GM04504 (cell line): ENCODE measurements around the gene EFNA3.
"Not testable (repeated sequence)": the region's sequence is repeated elsewhere in the genome, so short reads cannot be mapped to it uniquely, and the experiment has no call there.

Experiments
- DNase-seq: peaks from one replicate; pipeline ENCODE4 v3.0.0-alpha.2; 2012; ENCODE audit warnings: low read depth

EFNA3 gene

DNA sequence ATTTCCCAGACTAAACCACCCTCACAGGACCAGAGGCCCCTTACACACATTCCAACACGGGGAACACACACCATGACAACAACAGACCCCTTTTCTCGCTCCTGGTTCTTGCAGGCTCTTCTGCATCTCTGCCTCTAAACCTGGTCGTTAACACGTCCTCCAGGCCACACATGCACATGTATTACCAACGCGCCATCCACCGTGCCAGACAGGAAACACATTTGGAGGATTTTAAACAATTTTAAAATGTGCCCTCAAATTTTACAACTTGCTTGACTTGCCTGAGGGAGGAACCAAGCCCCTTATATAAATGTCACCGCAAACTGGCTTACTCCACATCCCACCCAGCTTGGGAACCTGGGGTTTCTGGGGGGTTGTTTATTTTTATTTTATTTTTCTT is 32.2 kb downstream of the EFNA3 start:
- no peak for DNase-seq

DNA sequence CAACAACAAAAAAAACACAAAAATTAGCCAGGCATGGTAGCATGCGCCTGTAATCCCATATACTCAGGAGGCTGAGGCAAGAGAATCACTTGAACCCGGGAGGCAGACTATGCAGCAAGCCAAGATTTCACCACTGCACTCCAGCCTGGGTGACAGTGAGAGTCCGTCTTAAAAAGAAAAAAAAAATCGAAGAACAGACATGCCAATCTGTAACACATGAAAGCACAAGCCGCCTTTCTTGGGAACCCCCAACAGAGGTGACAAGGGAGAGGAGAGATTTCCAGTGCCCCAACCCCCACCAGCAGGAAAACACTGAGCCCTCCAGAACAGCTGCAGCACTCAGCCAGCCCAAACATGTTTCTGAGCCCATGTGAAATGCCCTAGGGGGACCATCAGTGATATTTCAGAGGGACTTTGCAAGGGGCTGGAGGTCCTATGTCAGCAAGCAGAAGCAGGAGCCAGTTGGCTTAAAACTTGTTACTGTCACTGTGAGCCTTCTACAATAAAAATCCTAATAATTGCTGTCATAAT is 34.9 kb downstream of the EFNA3 start:
- no peak for DNase-seq

DNA sequence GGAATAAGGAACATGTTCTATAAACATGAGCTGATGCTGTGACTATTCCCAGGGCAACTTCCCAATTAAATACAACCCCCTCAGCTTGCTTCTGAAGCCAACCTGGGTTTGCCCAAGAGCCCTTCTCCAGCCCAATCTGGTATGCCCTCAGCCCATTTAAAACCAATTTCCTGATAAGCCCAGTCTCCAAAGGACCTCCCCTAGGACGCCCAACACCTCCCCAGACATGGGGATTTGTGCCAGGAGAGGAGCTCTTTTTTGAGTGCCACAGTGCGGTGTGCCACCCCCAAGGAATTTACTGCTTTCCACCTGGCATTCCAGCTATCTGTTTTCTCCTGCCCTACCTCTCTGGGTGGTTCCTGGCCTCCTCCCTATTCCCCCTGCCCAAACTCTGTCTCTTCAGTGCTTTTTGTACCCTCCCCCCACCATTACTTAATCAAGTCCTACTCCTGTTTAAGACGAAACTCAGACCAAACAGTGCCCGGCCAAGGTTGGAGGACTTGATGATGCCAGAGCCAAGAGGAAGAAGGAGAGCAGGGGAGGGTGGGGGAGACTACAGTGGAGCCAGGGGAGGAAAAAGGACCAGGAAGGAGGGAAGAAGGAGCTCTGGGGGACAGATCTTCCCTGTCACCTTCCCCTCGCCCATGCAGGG is 37.6 kb downstream of the EFNA3 start:
- DNase-seq, result no peak

DNA sequence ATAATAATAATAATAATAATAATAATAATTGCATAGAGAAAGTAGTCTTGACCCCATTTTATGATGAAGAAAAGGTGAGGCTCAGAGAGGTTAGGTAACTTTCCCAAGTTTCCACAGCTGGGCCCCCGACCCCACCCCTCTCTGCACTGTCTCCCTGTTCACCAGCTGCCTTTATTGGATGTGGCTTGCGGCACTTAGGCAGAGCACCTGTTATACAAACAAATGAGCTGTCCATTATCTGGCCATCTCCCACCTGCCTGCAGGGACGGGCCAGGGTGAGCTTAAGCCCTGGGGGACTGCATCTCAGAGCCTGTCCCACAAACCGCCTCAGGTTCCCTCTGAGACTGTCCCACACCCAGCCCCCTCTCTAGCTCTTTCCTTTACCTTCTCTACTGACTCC is 39.0 kb downstream of the EFNA3 start:
- no peak for DNase-seq

DNA sequence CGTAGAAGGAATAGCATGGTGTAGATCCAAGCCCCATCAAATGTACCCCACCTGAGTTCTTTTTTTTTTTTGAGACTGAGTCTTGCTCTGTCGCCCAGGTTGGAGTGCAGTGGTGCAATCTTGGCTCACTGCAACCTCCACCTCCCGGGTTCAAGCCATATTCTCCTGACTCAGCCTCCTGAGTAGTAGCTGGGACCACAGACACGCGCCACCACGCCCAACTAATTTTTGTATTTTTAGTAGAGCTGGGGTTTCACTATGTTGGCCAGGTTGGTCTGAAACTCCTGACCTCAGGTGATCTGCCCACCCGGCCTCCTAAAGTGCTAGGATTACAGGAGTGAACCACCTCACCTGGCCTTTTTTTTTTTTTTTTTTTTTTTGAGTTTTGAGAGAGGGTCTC is 39.5 kb downstream of the EFNA3 start:
- DNase-seq, result not testable (repeated sequence)

DNA sequence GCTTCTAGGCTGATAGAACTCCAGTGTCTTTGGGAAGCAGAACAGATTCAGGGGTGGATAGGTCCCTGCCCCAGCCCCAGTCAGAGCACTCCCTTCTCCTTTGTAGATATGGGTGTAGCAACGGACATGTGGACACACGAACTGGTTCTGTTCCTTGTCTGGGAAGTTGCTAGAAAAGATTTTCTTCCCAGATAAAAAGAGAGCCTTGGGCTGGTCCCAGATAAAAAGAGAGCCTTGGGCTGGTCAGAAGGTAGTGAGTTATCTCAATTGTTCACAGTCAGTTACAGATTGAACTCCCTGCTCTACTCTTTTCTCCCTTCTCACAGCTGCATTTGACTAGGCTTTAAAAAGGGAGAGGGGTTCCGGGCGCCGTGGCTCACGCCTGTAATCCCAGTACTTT is 41.6 kb downstream of the EFNA3 start:
- no peak for DNase-seq

DNA sequence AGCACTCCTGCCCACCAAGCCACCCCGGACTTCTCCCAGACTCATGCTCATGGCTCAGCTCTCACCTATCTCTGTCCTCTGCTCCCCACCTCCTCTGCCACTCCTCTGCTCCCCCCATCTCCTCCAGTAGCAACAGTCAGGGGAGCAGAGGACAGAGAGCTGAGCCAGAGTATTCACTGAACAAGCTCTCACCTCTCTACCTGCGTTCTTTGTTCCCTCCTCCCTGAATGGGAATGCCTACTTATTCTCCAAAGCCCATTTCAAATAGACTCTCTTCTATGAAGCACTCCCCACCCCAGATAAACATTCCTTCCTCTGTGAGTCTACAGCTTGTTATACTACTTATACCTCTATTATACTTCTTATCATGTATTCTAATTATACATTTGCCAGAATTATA is 42.6 kb downstream of the EFNA3 start:
- DNase-seq, result no peak

DNA sequence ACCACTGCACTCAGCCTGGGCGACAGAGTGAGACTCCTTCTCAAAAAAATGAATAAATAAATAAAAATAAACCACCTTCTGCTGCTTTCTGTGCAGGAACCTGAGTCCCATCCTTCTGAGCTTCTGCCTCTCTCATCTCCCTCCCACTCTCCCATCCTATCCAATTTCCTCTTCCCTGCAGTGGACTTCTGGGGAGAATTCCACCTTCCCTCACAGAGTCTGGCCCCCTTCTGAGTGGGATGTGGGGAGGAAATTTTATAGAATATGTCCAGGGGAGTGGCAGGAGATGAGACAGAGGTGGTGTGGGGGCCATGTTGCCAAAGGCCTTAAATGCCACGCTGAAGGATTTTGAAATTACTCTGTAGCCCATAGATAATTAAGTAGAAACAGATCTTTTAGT is 43.7 kb downstream of the EFNA3 start:
- no peak for DNase-seq

DNA sequence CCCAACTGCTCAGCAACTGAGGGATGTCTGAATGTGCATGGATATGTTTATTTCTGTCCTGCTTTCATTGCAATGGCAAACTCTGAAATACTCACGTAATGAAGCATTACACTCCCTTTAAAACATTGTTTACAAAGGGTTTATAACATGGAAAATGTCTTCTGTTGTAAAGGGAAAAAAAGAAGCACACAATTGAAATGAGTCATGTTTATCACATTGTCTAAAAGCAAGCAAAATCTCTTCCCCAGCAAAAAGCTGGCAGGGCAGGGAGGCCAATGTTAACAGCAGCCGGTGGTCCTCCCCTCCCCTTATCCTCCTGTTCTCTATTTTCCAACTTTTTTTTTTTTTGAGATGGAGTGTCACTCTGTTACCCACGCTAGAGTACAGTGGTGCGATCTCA is 45.2 kb downstream of the EFNA3 start:
- no peak for DNase-seq

DNA sequence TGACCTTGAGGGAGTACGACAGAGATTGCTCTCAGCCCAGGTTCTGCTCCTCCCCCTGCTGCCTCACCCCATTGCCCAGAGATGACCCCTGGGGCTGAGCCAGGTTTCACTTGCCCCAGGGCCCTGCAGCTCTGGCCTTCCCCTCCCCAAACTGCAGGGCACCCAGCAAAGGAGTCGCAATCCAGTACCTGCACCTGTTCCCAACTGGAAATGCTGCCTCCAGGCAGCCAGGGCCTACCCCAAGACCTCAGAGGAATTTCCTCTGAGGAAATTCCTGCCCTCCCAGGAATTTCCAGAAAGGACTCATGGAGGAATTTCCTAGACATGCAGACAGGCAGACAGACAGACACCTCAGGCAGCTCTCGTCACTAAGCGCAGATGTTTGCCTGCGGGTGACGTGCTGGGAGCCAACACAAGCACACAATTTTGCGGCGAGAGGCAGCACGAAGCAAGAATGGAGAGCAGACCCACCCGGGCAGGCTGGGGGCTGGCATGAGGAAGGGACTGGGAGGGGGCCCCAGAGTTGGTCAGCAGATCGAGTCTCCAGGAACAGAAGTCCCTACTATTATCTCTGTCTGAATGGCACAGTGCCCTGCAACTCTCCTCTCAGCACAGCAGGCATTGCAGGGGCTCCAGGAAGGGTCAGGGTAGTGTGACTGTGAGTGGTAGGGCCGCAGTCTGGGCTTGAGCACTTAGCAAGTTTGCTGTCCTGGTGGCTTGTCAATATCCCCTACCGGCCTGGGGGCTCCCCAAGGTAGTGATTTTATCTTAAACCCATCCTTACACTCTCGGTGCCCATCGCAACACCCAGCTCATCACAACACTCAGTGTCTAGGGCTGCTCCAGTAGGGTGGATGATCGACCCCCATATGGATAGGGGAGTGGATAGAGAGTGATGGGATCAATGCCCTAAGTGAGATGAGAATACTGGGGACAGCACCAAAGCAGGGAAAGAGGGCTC is 46.1 kb downstream of the EFNA3 start:
- DNase-seq, result no peak

DNA sequence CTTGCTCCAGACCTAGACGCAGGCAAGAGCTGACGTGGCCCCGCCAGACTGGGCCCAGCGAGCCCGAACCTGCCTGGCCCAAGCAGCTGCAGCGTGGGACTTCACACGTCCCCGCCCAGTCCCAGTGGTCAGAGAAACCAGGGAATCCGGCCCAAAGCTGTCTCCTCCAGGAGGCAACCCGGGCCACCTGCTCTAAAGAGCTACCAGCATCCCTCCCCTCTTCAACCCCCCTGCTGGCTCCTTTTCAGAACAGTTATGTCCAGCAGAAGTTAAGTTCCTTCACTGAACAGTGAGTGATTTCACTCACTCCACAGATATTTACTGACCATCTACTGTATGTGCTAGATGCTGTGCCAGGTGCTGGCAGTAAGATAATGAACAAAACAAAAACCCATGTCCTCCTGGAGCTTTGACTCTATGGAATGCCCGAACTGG is 46.9 kb downstream of the EFNA3 start:
- no peak for DNase-seq

DNA sequence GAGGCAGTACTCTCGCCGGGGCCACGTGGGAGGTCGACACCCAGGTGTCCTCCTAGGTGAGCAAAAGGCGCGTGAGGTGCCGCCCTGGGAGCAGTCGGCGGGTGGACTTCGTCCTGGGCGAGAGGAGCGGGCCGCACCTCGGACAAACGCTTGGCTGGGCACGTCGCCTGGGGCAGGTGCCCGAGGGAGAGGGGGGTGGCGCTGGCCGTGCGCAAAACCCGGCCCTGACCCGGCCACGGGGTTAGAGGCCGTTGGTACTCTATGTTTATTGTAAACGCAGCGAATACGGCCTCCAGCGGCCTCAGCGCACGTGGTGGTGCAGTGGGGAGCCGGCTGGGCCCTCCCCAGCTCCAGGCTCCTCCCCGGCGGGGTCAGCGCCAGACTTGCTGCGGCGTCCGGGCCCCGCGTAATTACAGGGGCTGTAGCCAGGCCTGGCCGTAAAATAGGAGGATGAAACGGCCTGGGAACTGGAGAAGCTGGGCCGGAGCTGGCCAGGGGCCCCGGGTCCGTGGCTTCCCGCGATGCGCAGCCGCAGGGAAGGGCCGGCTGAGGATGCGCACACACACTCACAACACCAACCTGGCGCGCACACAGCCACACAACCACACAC is 47.4 kb downstream of the EFNA3 start:
- DNase-seq, result no peak

DNA sequence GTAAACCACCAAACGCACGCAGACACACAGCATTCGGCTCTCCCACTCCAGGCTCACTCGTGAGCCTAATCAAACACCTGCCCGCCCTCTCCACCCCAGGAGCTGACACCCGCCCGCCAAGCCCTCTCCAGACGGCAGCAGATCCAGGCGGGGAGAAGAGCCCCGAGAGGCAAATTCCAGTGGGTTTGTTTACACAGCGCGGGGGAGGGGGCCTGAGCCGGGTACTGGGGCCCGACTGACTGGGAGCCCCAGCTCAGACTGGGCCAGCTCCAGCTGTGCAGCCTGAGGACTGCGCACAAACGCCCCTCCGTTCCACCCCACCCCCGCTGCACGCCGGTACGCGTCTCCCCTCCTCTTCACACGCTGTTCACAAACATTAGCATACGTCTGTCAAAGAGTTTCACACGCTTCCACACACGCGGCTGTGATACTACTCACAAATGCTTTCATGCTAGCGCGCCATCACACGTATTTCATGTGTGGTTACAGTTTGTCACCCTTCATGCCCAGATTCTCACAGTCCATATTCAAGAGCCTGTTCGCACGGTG is 48.0 kb downstream of the EFNA3 start:
- no peak for DNase-seq

DNA sequence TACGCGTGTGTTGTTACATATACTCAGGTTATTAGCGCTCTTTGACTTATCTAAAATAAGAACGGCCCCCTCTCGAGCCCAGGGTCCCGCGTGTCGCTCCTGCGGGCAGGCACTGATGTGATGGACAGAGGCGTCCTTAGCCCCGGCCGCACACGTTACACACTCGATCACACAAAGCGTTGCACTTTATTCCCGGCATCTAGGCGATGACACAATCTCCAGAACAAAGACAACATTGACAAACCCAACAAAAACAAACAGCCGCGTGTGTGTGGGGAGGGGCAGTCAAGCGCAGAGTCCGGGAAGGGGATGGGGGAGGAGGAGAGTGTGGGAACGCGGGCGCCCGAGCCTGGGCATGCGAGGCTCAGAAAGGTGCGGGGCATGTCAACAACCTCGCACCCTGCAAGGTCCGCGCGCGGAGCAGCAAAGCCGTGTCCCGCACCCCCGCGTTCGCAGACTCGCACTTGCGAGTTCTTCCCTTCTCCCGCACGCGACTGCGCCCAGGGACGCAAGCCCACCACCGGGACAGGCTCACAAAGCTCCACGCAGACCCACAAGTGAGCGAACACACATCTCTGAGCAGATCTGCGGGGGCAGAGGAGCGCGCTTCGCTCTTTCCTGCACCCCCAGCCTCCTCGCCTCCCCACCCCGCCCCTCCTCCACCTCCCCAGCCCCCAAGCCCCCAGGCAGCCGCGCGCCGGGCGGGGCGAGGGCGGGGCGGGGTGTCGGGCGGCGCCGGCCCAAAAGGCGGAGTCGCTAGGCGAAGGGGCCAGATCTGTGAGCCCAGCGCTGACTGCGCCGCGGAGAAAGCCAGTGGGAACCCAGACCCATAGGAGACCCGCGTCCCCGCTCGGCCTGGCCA is 48.7 kb downstream of the EFNA3 start, which contains the start of gene EFNA1:
Gene EFNA1, plus strand, starts transcription at position 772 of the 862 bp plus-strand sequence. CDS start 102 bp downstream, outside the sequence.
- DNase-seq, result no peak

DNA sequence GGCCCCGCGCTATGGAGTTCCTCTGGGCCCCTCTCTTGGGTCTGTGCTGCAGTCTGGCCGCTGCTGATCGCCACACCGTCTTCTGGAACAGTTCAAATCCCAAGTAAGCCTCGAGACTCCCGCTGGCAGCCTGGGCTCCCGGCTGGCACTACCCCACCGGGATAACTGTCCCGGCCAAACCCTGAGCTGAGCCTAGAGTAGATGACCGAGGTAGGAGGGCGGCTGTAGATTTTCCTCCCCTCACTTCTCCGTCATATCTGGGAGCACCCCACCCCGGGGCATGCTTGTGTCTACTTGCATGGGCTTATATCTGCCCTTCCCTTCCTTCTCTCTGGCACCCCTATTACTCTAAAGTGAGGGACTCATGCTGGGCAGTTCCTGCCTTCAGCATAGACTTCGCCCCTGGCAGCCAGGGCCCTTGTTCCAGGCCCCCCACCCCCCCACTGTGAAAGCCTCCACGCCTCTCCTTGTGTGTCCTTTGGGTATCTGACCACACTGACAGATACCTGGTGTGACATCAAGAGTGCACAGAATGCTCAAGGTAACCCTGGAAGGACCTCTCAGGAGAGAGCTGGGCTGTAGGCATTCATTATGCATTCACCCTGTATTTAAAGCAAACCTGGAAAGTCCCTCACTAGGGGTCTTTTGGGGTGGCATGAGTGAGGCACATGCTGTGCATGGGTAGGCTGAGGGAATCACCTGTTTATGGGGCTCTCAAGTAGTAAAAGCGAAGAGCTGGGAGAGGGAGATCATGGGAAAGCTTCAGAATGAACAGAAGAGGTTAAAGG is 49.5 kb downstream of the EFNA3 start:
- no peak for DNase-seq

DNA sequence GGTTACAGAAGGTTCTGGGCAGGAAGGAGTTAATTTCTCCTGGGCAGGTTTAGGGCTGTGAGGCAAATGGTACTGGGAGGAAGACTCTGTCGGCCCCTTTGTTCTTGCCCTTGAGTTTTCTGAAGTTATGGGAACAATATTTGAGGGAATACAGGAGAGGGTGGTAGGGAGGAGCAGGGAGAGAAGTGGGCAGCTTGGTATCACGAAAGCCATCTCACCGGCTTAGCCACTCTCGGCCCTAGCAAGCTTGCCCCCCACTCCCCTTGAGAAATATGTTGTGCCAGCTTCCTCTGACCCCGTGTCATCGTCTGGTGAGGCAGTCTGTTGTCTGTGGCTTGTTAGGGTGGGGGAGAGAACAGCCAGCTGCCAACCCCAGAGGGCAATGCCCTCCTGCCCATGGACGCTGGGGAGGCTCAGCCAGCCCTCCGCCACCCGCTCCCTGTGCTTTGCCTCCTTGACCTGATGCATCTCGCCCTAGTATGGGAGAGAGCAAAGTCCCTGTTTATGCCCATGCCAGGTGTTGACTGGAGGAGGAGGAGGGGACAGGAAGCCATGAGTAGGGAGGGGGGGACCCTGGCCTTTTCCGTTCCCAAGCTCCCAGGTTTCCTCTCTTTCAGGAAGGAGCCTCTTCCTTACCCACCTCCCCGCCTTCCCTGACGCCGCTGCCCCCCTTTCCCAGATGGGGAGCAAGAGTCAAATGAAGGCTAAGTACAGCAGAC is 50.3 kb downstream of the EFNA3 start:
- DNase-seq, result no peak

DNA sequence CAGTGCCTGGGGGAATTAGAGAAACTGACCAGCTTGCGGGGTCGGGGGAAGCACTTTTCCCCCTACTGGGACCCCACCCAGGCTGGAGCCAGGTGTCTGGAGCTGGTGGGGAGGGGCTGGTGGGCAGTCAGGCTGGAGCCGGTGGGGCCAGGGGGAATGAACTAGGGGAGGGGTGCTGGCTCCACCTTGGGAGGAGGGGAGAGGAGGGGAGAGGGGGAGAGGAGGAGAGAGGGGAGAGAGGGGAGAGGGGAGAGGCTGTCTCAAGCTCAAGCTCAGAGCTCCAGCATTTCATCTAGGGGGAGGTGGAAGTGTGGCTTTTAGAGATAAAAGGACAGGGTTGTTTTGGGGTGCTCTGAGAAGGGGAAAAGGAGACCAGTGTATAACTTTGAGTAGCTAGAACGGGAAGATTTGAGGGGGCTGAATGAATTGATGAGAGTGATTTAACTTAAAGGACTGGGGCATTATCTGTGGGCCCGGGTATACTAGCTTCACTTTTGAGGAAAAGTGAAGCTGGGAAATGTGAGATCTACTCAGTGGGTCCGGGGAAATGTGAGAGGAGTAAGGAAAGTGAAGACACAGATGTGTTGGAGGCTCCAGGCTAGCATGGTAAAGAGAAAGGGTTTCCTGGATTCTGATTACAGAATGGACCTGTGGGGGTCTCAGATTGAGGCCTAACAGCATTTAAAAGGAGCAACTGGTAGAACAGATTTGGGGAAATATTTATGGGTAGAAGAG is 51.8 kb downstream of the EFNA3 start:
- no peak for DNase-seq

DNA sequence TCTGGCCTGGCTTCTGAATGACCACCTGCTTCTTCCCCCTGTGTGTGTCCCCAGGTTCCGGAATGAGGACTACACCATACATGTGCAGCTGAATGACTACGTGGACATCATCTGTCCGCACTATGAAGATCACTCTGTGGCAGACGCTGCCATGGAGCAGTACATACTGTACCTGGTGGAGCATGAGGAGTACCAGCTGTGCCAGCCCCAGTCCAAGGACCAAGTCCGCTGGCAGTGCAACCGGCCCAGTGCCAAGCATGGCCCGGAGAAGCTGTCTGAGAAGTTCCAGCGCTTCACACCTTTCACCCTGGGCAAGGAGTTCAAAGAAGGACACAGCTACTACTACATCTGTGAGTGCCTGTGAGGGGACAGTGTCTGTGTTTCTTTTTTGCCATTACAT is 52.6 kb downstream of the EFNA3 start:
- DNase-seq, result no peak

DNA sequence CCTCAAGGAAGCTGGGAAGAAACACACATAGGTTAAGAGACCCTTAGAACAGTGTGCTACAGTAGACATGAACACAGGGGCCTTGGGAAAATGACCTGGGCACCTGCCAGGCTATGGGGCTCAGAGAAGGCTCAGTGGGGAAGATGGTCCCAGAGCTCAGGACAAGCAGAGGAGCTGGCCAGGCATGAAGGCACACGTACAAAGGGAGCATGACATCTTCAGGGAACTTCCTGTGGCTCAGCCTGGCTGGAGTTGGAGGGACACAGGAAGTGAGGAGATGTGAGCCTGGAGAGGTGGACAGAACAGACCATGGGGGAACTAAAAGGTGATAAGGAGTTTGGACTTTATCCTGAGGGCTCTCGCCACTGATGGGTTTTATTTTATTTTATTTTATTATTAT is 53.2 kb downstream of the EFNA3 start:
- DNase-seq, result no peak
